NOMO-1 (cell line): ENCODE results near the gene HOATZ.
A peak's percentile ranks its signal among the peaks of the same experiment; 100 is the strongest.

Source experiments
- DNase-seq, 2 experiments: peaks; one replicate each; lab custom pipeline; 2025; ENCODE audit not compliant: unreplicated experiment in 2 of 2; lab: John Stamatoyannopoulos, UW

The HOATZ gene

GRCh38 chr11:111574373-111575225 lies 60.0 kb downstream of the HOATZ start:
- no peak for DNase-seq

- DNase-seq = no peak
Measured at GRCh38 chr11:111575740-111576139, 61.2 kb downstream of the HOATZ start.

- DNase-seq = no peak
Measured at GRCh38 chr11:111577821-111578220, 63.2 kb downstream of the HOATZ start.

- no peak for DNase-seq
Measured at GRCh38 chr11:111581341-111581740, 66.8 kb downstream of the HOATZ start.

GRCh38 chr11:111582163-111582562 lies 67.6 kb downstream of the HOATZ start:
- DNase-seq = no peak

GRCh38 chr11:111582881-111583280 lies 68.3 kb downstream of the HOATZ start:
- no peak for DNase-seq

- DNase-seq = peak in 1 of 2 experiments; percentile 14
Measured at GRCh38 chr11:111585371-111585770, 70.8 kb downstream of the HOATZ start.

- DNase-seq = peak in 1 of 2 experiments; percentile 39
Measured at GRCh38 chr11:111586388-111586831, 71.8 kb downstream of the HOATZ start.
